ENCODE data around the gene ACACA. TPM values are rescaled to one million over a fixed set of nuclear protein-coding genes. Genes with fewer than 3 reads are reported as not detected.

ACACA gene
- total and polyA plus RNA-seq, 2 experiments from 2014 or later, result 59.6 to 164 TPM

DNA sequence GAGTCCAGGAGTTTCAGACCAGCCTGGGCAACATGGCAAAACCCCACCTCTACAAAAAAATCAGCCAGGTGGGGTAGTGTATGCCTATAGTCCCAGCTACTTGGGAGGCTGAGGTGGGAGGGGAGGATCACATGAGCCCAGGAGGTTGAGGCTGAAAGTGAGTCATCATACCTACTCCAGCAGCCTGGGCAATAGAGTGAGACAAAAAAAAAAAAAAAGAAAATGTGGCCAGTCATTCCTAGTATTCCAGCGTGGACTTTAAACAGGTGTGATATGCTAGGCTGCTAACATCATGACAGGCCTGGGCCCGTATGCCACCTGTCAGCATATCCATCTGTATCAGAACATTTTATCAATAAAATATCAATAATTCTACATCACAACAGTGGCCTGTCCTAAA is 314.6 kb downstream of the ACACA start (continued):
- TF ChIP-seq, protein P1, sequence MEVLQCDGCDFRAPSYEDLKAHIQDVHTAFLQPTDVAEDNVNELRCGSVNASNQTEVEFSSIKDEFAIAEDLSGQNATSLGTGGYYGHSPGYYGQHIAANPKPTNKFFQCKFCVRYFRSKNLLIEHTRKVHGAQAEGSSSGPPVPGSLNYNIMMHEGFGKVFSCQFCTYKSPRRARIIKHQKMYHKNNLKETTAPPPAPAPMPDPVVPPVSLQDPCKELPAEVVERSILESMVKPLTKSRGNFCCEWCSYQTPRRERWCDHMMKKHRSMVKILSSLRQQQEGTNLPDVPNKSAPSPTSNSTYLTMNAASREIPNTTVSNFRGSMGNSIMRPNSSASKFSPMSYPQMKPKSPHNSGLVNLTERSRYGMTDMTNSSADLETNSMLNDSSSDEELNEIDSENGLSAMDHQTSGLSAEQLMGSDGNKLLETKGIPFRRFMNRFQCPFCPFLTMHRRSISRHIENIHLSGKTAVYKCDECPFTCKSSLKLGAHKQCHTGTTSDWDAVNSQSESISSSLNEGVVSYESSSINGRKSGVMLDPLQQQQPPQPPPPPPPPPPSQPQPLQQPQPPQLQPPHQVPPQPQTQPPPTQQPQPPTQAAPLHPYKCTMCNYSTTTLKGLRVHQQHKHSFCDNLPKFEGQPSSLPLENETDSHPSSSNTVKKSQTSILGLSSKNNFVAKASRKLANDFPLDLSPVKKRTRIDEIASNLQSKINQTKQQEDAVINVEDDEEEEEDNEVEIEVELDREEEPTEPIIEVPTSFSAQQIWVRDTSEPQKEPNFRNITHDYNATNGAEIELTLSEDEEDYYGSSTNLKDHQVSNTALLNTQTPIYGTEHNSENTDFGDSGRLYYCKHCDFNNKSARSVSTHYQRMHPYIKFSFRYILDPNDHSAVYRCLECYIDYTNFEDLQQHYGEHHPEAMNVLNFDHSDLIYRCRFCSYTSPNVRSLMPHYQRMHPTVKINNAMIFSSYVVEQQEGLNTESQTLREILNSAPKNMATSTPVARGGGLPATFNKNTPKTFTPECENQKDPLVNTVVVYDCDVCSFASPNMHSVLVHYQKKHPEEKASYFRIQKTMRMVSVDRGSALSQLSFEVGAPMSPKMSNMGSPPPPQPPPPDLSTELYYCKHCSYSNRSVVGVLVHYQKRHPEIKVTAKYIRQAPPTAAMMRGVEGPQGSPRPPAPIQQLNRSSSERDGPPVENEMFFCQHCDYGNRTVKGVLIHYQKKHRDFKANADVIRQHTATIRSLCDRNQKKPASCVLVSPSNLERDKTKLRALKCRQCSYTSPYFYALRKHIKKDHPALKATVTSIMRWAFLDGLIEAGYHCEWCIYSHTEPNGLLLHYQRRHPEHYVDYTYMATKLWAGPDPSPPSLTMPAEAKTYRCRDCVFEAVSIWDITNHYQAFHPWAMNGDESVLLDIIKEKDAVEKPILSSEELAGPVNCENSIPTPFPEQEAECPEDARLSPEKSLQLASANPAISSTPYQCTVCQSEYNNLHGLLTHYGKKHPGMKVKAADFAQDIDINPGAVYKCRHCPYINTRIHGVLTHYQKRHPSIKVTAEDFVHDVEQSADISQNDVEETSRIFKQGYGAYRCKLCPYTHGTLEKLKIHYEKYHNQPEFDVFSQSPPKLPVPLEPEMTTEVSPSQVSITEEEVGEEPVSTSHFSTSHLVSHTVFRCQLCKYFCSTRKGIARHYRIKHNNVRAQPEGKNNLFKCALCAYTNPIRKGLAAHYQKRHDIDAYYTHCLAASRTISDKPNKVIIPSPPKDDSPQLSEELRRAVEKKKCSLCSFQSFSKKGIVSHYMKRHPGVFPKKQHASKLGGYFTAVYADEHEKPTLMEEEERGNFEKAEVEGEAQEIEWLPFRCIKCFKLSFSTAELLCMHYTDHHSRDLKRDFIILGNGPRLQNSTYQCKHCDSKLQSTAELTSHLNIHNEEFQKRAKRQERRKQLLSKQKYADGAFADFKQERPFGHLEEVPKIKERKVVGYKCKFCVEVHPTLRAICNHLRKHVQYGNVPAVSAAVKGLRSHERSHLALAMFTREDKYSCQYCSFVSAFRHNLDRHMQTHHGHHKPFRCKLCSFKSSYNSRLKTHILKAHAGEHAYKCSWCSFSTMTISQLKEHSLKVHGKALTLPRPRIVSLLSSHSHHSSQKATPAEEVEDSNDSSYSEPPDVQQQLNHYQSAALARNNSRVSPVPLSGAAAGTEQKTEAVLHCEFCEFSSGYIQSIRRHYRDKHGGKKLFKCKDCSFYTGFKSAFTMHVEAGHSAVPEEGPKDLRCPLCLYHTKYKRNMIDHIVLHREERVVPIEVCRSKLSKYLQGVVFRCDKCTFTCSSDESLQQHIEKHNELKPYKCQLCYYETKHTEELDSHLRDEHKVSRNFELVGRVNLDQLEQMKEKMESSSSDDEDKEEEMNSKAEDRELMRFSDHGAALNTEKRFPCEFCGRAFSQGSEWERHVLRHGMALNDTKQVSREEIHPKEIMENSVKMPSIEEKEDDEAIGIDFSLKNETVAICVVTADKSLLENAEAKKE (CRISPR knock-in tag; IDR thresholded peaks at IDR 0.05), result no peak
- TF ChIP-seq NANOG (IDR thresholded peaks at IDR 0.05; ENCODE audit: borderline replicate concordance) (no peak), CREB1 (CRISPR knock-in tag; IDR thresholded peaks at IDR 0.05; ENCODE audit: low read depth) (no peak)

DNA sequence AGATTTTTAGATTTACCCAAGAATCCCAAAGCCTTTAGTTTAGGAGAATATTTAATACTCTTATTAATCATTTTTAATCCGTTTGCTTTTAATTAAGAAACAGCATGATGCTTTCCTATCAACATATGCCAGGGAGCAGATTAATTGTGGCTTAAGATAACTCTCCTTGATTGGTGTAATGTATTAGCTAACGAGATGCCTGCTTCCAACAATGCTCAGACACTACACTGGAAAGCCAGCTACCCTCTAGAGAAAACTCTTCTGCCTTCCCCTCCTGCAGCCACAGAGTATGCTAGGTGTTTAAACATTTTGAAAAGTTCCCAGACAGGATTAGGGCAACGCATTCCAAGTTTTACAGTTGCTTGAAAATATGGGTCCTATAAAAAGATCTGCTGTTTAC is 315.7 kb downstream of the ACACA start:
- H3F3A ChIP-seq (replicated peaks; ENCODE audit: low read depth), result peaks cover 3% of the 10 kb centered on the region
- no peak overlapping the region for H2AFZ ChIP-seq
- H3K36me3 Mint-ChIP-seq (ENCODE audit: low read depth), result peaks cover 49% of the 10 kb centered on the region
- peak overlapping the region; percentile 65; the same call in 1 of the 2 replicates for H3K27ac ChIP-seq (ENCODE audit: low read depth)
- no peak overlapping the region for H3K4me2 ChIP-seq
- no peaks in the 10 kb centered on the region for H3K27me3 Mint-ChIP-seq (ENCODE audit: insufficient read depth, low read depth, poor library complexity)
- H3K36me3 ChIP-seq (ENCODE audit: insufficient read depth), result peaks cover 42% of the 10 kb centered on the region
- H3K9me2 ChIP-seq (ENCODE audit: insufficient read depth), result no peaks in the 10 kb centered on the region
- H3K27ac Mint-ChIP-seq, result peak overlapping the region; percentile 3; the same call in 1 of the 2 replicates
- peaks cover 7% of the 10 kb centered on the region; the same call in 1 of the 3 replicates for H3K4me1 Mint-ChIP-seq
- no peaks in the 10 kb centered on the region for H3K27me3 ChIP-seq (ENCODE audit: insufficient read depth)
- no peak for ATAC-seq
- no peaks in the 10 kb centered on the region for H3K79me2 ChIP-seq (replicated peaks; ENCODE audit: insufficient read depth)
- H3K4me3 Mint-ChIP-seq, result no peak overlapping the region
- H3K4me3 ChIP-seq, result no peak overlapping the region
- H4K20me1 ChIP-seq (replicated peaks; ENCODE audit: insufficient read depth), result no peaks in the 10 kb centered on the region; the same call in 1 of the 2 replicates
- no peaks in the 10 kb centered on the region for H3K9me3 Mint-ChIP-seq
- DNase-seq (ENCODE audit: low spot score), result no peak
- H3K4me1 ChIP-seq (ENCODE audit: insufficient read depth), result no peaks in the 10 kb centered on the region
- TF ChIP-seq CREB1 (CRISPR knock-in tag; IDR thresholded peaks at IDR 0.05; ENCODE audit: low read depth) (no peak), NANOG (IDR thresholded peaks at IDR 0.05; ENCODE audit: borderline replicate concordance) (no peak), ZNF114 (CRISPR knock-in tag; IDR thresholded peaks at IDR 0.05) (no peak)
- TF ChIP-seq, protein P2, sequence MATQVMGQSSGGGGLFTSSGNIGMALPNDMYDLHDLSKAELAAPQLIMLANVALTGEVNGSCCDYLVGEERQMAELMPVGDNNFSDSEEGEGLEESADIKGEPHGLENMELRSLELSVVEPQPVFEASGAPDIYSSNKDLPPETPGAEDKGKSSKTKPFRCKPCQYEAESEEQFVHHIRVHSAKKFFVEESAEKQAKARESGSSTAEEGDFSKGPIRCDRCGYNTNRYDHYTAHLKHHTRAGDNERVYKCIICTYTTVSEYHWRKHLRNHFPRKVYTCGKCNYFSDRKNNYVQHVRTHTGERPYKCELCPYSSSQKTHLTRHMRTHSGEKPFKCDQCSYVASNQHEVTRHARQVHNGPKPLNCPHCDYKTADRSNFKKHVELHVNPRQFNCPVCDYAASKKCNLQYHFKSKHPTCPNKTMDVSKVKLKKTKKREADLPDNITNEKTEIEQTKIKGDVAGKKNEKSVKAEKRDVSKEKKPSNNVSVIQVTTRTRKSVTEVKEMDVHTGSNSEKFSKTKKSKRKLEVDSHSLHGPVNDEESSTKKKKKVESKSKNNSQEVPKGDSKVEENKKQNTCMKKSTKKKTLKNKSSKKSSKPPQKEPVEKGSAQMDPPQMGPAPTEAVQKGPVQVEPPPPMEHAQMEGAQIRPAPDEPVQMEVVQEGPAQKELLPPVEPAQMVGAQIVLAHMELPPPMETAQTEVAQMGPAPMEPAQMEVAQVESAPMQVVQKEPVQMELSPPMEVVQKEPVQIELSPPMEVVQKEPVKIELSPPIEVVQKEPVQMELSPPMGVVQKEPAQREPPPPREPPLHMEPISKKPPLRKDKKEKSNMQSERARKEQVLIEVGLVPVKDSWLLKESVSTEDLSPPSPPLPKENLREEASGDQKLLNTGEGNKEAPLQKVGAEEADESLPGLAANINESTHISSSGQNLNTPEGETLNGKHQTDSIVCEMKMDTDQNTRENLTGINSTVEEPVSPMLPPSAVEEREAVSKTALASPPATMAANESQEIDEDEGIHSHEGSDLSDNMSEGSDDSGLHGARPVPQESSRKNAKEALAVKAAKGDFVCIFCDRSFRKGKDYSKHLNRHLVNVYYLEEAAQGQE (IDR thresholded peaks at IDR 0.05; ENCODE audit: unreplicated experiment), result no peak
- TF ChIP-seq, protein P3, sequence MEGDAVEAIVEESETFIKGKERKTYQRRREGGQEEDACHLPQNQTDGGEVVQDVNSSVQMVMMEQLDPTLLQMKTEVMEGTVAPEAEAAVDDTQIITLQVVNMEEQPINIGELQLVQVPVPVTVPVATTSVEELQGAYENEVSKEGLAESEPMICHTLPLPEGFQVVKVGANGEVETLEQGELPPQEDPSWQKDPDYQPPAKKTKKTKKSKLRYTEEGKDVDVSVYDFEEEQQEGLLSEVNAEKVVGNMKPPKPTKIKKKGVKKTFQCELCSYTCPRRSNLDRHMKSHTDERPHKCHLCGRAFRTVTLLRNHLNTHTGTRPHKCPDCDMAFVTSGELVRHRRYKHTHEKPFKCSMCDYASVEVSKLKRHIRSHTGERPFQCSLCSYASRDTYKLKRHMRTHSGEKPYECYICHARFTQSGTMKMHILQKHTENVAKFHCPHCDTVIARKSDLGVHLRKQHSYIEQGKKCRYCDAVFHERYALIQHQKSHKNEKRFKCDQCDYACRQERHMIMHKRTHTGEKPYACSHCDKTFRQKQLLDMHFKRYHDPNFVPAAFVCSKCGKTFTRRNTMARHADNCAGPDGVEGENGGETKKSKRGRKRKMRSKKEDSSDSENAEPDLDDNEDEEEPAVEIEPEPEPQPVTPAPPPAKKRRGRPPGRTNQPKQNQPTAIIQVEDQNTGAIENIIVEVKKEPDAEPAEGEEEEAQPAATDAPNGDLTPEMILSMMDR (conservative IDR thresholded peaks at IDR 0.05; ENCODE audit: low read depth in 2 of 2), result no peak

All from GM23338 (cell line).